Stimulated activated CD8-positive, alpha-beta memory T cell treated with anti-CD3 and anti-CD28 coated beads, Interleukin-15, amount 100 ng/mL, for 24 hours (primary cell): Measurements from ENCODE around the gene TOP3A.

Experiments used
- DNase-seq: peaks from one replicate; pipeline ENCODE4 v3.0.0-alpha.2; 2020; ENCODE audit warnings: low read depth

Gene TOP3A

GRCh38 chr17:18230288-18231141 lies 84.3 kb downstream of the TOP3A start:
- DNase-seq = no peak

DNA sequence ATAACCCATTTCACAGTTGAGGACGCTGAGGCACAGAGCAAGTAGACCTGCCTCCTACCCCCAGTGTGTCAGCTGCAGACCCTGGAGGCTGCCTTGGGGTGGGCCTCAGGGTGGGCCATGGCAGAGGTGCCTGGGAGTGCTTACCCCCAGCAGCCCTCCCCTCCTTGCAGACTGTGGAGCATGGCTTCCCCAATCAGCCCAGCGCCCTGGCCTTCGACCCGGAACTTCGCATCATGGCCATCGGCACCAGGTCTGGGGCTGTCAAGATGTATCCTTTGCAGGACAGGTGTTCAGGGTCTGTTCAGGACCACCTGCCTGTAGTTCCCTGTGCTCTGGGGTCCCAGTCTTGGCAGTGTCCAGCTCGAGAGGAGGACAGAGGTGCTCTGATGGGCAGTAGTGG lies 85.0 kb downstream of the TOP3A start:
- DNase-seq = no peak

DNA sequence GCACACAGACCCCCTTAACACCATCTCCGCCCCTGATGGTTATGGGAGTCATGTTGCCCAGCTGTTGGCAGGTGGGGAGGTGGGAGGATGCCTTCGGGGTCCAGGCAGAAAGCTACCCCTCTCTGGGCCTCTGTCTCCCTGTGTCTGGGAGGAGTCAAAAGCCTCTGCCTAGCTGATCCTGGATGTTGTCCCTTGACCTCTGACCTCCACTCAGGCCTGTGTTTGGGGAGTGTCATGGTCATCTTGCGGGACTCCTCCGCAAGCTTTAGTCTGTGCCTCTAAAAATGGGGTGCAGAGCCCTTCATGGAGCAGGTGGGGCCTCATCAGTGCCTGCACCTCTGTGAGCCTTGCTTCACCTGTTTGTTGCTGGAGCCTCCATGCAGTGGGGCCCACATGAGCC lies 85.5 kb downstream of the TOP3A start:
- no peak for DNase-seq

DNA sequence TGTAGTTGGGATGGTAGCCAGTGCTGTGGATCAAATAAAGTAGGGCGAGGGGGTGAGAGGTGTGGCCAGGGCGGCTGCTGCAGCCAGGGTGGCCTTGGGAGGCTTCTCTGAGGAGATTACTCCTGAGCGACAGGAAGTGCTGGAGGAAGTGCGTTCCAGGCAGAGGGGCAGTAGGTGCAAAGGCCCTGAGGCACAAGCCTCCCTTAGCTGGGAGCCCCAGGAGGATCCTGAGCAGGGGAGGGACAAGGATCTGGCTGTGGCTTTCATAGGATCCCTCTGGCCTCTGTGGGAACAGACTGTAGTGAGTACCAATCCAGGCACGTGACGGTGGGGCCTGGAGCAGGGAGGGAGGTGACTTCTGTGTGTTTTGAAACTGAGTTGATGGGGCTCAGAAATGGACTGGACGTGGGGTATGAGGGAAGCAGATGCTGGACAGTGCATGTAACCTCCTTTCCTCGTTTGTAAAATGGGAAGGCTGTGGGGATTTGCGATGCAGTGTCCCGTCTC lies 86.6 kb downstream of the TOP3A start:
- no peak for DNase-seq

DNA sequence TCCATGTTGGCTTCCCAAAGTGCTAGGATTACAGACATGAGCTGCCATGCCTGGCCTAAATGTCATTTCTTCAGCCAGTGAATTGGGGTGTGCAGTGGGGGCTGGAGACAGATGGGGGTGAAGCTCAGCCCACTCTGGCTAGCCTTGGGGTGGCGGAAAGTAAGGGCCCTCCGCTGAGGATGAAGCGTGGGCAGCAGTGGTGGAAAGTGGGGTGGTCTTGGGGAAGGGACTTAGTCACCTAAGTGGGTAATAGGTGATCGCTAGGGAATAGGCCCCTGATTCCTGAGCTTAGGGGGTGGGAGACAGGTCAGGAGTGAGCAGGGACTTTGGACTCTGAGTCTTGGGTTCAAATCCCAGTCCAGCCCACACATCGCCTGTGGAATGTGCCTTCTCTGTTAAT lies 87.2 kb downstream of the TOP3A start:
- no peak for DNase-seq

- no peak for DNase-seq
These were observed 88.4 kb downstream of the TOP3A start for GRCh38 chr17:18226284-18226945.

- no peak for DNase-seq
These were observed 89.0 kb downstream of the TOP3A start for GRCh38 chr17:18225642-18226283.

- DNase-seq = peak; percentile 92
These were observed 89.6 kb downstream of the TOP3A start, which contains the start of gene LLGL1 for GRCh38 chr17:18225121-18225641. LLGL1 (plus strand) TSS chr17:18225635; CDS start chr17:18225683, 48 bp downstream.

GRCh38 chr17:18224387-18225120 lies 90.2 kb downstream of the TOP3A start:
- no peak for DNase-seq

DNA sequence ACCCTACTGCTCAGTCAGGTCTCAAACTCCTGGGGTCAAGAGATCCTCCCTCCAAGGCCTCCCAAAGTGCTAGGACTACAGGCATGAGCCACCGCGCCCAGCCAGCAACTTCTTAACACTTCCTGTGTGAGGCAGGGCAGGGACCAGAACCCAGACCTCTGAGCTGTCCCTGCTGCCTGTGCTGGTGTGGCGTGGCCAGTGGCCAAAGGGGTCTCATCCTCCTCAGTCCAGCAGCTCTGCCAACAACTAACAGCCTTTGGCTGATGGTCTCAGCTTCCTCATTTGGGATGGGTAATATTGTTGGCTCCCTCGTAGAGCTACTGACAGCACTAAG lies 90.8 kb downstream of the TOP3A start:
- DNase-seq = no peak
